ENCODE results near the gene TBX4.
"Not testable (repeated sequence)": the region's sequence is repeated elsewhere in the genome, so short reads cannot be mapped to it uniquely, and the experiment has no call there.

TBX4 gene

GRCh38 chr17:61486135-61487120 lies 34.2 kb downstream of the TBX4 start:
- DNase-seq: no peak

GRCh38 chr17:61487161-61487988 lies 35.2 kb downstream of the TBX4 start:
- no peak for DNase-seq

GRCh38 chr17:61487989-61488595 lies 35.9 kb downstream of the TBX4 start:
- no peak for DNase-seq

- no peak for DNase-seq
Measured at GRCh38 chr17:61488878-61489718, 36.9 kb downstream of the TBX4 start.

- DNase-seq: no peak
Measured at GRCh38 chr17:61489719-61490490, 37.7 kb downstream of the TBX4 start.

GRCh38 chr17:61490540-61490975 lies 38.3 kb downstream of the TBX4 start:
- no peak for DNase-seq

GRCh38 chr17:61491981-61492380 lies 39.8 kb downstream of the TBX4 start:
- no peak for DNase-seq

- DNase-seq: no peak
Measured at GRCh38 chr17:61492759-61493526, 40.7 kb downstream of the TBX4 start.

GRCh38 chr17:61493830-61494324 lies 41.7 kb downstream of the TBX4 start:
- not testable (repeated sequence) for DNase-seq

GRCh38 chr17:61494325-61495160 lies 42.3 kb downstream of the TBX4 start:
- no peak for DNase-seq

GRCh38 chr17:61495161-61495857 lies 43.1 kb downstream of the TBX4 start:
- DNase-seq: no peak

GRCh38 chr17:61496174-61496956 lies 44.1 kb downstream of the TBX4 start:
- no peak for DNase-seq

GRCh38 chr17:61496957-61497653 lies 44.9 kb downstream of the TBX4 start:
- DNase-seq: no peak

GRCh38 chr17:61498042-61498994 lies 46.1 kb downstream of the TBX4 start:
- DNase-seq: no peak

GRCh38 chr17:61499632-61500031 lies 47.4 kb downstream of the TBX4 start:
- no peak for DNase-seq

GRCh38 chr17:61500287-61500686 lies 48.1 kb downstream of the TBX4 start:
- no peak for DNase-seq

All from NCI-H524 treated with DMSO at 0.1 percent for 48 hours (cell line).